Amygdala (tissue), 56 donors: Measurements from ENCODE around the gene C19orf25.

Source experiments
- DNase-seq, 56 donors: peaks; one replicate each; lab custom pipeline; 2025; lab: John Stamatoyannopoulos, UW

The C19orf25 gene

DNA sequence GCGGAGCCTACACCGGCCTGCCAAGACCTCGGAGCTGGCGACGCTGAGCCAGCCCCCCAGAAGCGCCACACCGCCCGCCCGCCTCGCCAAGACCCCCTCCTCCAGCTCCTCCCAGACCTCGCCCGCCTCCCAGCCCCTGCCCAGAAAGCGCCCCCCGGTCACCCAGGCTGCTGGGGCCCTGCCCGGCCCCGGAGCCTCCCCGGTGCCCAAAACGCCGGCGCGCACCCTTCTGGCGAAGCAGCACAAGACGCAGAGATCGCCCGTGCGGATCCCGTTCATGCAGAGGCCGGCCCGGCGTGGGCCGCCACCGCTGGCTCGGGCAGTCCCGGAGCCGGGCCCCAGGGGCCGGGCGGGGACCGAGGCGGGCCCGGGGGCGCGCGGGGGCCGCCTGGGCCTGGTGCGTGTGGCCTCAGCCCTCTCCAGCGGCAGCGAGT is 10.2 kb downstream of the C19orf25 start:
- DNase-seq, result no peak

- no peak for DNase-seq
Measured at GRCh38 chr19:1468274-1468820, 10.7 kb downstream of the C19orf25 start.

GRCh38 chr19:1467490-1468273 is 11.3 kb downstream of the C19orf25 start:
- DNase-seq, result no peak

GRCh38 chr19:1467215-1467489 is 11.9 kb downstream of the C19orf25 start:
- DNase-seq, result no peak

- no peak for DNase-seq
Measured at GRCh38 chr19:1466461-1467214, 12.4 kb downstream of the C19orf25 start.

GRCh38 chr19:1466018-1466460 is 13.0 kb downstream of the C19orf25 start:
- DNase-seq, result peak in 1 of 56 donors; percentile 42

- peak in 6 of 56 donors; percentile 25 to 43 (median 32) for DNase-seq
Measured at GRCh38 chr19:1465191-1466016, 13.6 kb downstream of the C19orf25 start.

DNA sequence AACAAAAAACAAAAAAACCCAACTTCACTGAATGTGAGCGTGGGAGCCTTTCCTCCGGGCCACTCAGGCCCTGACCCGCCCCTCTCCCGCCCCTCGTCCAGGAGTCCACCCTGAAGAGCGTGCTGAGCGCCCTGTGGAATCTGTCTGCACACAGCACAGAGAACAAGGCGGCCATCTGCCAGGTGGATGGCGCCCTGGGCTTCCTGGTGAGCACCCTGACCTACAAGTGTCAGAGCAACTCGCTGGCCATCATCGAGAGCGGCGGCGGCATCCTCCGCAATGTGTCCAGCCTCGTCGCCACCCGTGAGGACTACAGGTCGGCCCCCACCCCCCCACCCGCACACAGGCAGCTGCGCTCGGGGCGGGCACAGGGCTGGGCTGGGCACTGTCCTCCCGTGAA is 17.2 kb downstream of the C19orf25 start:
- DNase-seq, result no peak

DNA sequence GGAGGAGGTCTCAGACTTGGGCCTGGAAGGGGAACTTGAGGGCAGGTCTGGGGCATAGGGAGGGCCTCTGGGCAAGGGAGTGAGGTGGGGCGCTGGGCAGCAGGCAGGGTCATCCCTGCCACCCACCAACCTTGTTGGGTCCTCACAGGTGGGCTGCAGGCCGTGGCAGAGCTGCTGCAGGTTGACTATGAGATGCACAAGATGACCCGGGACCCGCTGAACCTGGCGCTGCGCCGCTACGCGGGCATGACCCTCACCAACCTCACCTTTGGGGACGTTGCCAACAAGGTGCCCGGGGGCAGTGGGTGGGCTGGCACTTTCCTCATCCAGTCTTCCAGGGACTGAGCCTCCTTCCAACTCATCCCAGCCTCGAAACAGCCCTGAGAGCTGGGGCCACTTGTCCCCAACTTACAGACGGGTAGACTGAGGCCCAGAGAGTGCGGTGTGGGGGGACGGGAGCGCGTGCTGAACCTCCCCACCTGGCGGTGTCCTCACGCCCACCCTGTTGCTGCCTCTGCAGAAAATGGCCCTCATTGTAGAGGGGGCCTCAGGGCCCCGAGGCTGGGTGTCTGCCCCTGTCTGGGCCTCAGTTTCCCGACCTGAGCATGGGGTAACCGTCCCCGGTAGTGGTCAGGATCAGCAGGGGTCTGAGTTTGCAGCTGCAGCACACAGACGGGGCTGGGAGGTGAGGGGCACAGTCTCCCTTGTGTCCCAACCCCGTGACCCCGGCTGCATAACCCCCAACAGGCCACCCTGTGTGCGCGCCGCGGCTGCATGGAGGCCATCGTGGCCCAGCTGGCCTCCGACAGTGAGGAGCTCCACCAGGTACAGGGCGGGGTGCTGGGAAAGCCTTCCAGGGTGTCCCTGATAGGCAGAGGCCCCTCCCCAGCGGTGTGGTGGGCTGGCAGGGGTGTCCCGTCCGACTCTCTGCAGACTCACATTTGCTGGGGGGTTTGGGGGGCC is 18.7 kb downstream of the C19orf25 start:
- DNase-seq, result no peak

GRCh38 chr19:1459479-1459878 is 19.5 kb downstream of the C19orf25 start:
- DNase-seq, result no peak

- DNase-seq, result no peak
Measured at GRCh38 chr19:1457892-1458291, 21.1 kb downstream of the C19orf25 start.

GRCh38 chr19:1457031-1457739 is 21.8 kb downstream of the C19orf25 start:
- no peak for DNase-seq

- DNase-seq, result no peak
Measured at GRCh38 chr19:1456121-1456900, 22.7 kb downstream of the C19orf25 start.

- DNase-seq, result peak in 14 of 56 donors; percentile 9 to 85 (median 30)
Measured at GRCh38 chr19:1455336-1456120, 23.5 kb downstream of the C19orf25 start.

GRCh38 chr19:1455002-1455335 is 24.0 kb downstream of the C19orf25 start:
- DNase-seq, result no peak

- peak; percentile 58 to 99 (median 93) for DNase-seq
Measured at GRCh38 chr19:1453525-1454364, 25.3 kb downstream of the C19orf25 start.
